ENCODE measurements around the gene USP35.
"Not testable (repeated sequence)": the region's sequence is repeated elsewhere in the genome, so short reads cannot be mapped to it uniquely, and the experiment has no call there.

- TF ChIP-seq CREB1 (CRISPR knock-in tag; IDR thresholded peaks at IDR 0.05); CTCF (IDR thresholded peaks at IDR 0.05); ZNF232 (CRISPR knock-in tag; IDR thresholded peaks at IDR 0.05); E2F4 (CRISPR knock-in tag; IDR thresholded peaks at IDR 0.05; ENCODE audit: borderline replicate concordance, low read depth); NFE2L1 (CRISPR knock-in tag; IDR thresholded peaks at IDR 0.05); JAZF1 (CRISPR knock-in tag; IDR thresholded peaks at IDR 0.05); ATF6 (CRISPR knock-in tag; IDR thresholded peaks at IDR 0.05); TCF7 (CRISPR knock-in tag; IDR thresholded peaks at IDR 0.05; ENCODE audit: low read depth); ZNF425 (CRISPR knock-in tag; conservative IDR thresholded peaks at IDR 0.05); NFYB (CRISPR knock-in tag; conservative IDR thresholded peaks at IDR 0.05; ENCODE audit: low read depth); ZNF138 (CRISPR knock-in tag; conservative IDR thresholded peaks at IDR 0.05); MXD4 (CRISPR knock-in tag; IDR thresholded peaks at IDR 0.05; ENCODE audit: borderline replicate concordance); USF1 (CRISPR knock-in tag; IDR thresholded peaks at IDR 0.05): not testable (repeated sequence)
These were observed 12.9 kb upstream of the USP35 start for GRCh38 chr11:78175862-78176261.
